ENCODE measurements around the gene CSNK1D. TPM values are rescaled to one million over a fixed set of nuclear protein-coding genes. Genes with fewer than 3 reads are reported as not detected.

The CSNK1D gene
- total RNA-seq, 4 donors from 2014 or later: 52.3 to 142 (median 58.8) TPM

DNA sequence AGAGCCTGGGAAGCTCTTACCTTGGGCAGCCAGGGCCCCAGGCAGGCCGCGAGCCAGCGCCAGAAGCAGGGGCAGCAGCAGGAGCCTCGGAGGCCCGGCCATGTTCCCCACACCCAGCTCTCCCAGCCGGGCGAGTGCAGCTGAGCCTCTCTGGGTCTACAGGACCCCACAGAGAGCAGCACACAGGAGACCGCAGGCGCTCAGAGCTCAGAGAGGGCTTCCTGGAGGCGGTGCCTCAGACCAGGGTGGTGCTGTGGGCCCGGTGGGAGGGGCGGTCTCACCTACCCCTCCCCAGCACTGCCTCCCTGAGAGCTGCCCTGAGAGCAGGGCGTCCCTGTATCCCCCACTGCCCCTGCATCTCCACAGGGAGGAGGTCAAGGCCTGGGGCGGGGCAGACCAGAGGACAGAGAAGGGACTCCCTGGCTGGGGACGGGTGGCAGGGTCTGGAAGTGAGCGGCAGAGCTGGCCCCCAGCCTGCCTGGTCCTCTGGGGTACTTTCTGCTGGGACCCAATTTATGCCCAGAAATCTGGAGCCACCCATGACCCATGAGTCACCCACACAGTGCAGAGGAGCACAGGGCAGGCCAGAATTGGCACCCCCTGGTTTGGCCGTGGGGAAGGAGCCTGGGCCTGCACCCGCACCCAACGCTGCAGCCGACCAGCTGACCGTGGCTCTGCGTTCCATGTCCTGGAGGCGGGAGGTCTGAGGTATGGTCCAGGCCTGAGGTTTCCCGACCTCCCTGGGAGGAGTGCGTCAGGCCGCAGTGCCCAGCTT, 44.1 kb upstream of the CSNK1D start, which contains the start of gene CD7:
TSS of gene CD7 (minus strand) at position 215 of the 775 bp plus-strand sequence. CDS start at position 102, 113 bp downstream.
- DNase-seq (ENCODE audit: low spot score in 2 of 2): no peak
- TF ChIP-seq, protein P1, sequence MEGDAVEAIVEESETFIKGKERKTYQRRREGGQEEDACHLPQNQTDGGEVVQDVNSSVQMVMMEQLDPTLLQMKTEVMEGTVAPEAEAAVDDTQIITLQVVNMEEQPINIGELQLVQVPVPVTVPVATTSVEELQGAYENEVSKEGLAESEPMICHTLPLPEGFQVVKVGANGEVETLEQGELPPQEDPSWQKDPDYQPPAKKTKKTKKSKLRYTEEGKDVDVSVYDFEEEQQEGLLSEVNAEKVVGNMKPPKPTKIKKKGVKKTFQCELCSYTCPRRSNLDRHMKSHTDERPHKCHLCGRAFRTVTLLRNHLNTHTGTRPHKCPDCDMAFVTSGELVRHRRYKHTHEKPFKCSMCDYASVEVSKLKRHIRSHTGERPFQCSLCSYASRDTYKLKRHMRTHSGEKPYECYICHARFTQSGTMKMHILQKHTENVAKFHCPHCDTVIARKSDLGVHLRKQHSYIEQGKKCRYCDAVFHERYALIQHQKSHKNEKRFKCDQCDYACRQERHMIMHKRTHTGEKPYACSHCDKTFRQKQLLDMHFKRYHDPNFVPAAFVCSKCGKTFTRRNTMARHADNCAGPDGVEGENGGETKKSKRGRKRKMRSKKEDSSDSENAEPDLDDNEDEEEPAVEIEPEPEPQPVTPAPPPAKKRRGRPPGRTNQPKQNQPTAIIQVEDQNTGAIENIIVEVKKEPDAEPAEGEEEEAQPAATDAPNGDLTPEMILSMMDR (IDR thresholded peaks at IDR 0.05): no peak
- TF ChIP-seq EP300 (IDR thresholded peaks at IDR 0.05): no peak
- TF ChIP-seq POLR2A (IDR thresholded peaks at IDR 0.05): no peak
- TF ChIP-seq POLR2AphosphoS5 (IDR thresholded peaks at IDR 0.05): no peak
- Histone ChIP-seq H3K4me3 (no peak within 1 kb of the TSS), H3K9me3 (no peaks in the 10 kb centered on the region), H3K27me3 (peaks cover 61% of the 10 kb centered on the region), H3K27ac (no peak within 1 kb of the TSS), H3K4me1 (peaks cover 31% of the 10 kb centered on the region), H3K36me3 (no peaks in the 10 kb centered on the region)
- 33% methylated on average over 1 of the region's 26 CpGs for WGBS

DNA sequence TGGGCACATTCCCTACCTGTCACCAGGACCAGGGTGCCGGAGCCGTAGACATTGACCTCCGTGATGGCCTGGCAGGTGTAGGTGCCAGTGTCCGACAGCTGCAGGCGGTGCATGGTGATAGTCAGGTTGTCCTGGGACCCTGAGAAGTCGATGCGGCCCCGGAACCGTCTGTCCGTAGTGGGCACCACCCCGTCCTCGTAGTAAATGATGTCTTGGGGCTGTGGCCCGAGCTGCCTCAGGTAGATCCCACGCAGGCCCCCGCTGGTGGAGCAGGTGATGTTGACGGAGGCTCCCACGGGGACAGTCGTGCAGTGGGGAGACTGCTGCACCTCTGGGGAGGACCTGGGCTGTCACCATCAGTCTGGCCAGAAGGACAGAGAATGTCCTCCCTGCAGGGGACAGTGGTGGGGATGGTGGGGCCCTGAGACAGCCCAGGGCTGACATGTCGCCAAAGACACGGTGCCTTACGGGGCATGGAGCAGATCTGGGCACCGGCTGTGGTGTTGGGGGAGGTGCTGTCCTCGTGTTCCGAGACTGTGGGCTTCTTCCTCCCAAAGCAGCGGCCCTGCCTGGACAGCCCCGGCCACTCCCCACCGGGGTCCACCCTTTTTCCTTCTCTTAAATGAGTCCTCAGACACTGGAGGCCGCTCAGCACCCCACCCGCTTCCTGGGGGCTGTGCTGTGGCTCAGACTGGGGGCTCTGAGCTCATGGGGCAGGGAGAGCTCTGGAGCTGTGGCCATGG, 43.3 kb upstream of the CSNK1D start:
- 25% methylated on average over 4 of the region's 29 CpGs for WGBS
- H3K4me3 ChIP-seq: no peak overlapping the region
- no peak for DNase-seq (ENCODE audit: low spot score in 2 of 2)

DNA sequence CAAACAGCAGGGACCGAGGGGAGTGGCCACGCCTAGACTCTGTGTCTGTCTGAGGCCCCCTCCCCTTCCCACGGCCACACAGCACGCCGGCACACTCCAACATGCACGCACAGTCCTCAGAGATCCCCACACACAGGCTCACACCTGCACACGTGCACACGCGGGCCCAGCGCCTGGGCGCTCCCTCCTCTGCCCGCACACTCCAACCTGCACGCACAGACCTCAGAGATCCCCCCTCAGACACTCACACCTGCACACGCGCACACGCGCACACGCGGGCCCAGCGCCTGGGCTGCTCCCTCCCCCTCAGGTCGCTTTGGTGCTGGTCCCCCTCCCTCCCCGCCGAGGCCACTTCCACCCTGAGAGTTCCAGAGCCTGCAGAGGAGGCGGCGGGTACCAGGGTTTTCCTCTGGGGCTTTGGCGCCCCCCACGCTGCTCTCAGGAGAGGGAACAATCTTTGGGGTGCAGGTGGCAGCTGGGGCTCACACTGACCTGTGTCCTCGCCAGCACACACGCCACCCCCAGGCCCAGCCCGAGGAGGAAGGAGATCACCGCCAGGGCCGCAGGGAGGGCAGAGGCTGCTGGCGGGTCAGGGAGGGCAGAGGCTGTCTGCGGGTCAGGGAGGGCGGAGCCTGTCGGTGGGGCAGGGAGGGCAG, 42.3 kb upstream of the CSNK1D start:
- H3K36me3 ChIP-seq: no peaks in the 10 kb centered on the region
- peaks cover 55% of the 10 kb centered on the region for H3K27me3 ChIP-seq
- WGBS: 18% methylated on average over 19 of the region's 36 CpGs
- TF ChIP-seq EP300 (IDR thresholded peaks at IDR 0.05): no peak
- no peak for TF ChIP-seq POLR2A (IDR thresholded peaks at IDR 0.05)
- no peak for TF ChIP-seq POLR2AphosphoS5 (IDR thresholded peaks at IDR 0.05)
- TF ChIP-seq, protein P1 (IDR thresholded peaks at IDR 0.05): no peak
- H3K27ac ChIP-seq: no peak overlapping the region
- no peak for DNase-seq (ENCODE audit: low spot score in 2 of 2)
- H3K4me1 ChIP-seq: peaks cover 23% of the 10 kb centered on the region
- no peak overlapping the region for H3K4me3 ChIP-seq
- H3K9me3 ChIP-seq: no peaks in the 10 kb centered on the region

More for the DNA sequence above, 43.3 kb upstream of the CSNK1D start:
- H3K4me1 ChIP-seq: peaks cover 31% of the 10 kb centered on the region
- peaks cover 55% of the 10 kb centered on the region for H3K27me3 ChIP-seq
- no peak overlapping the region for H3K27ac ChIP-seq
- TF ChIP-seq POLR2A (IDR thresholded peaks at IDR 0.05) (no peak), POLR2AphosphoS5 (IDR thresholded peaks at IDR 0.05) (no peak), EP300 (IDR thresholded peaks at IDR 0.05) (no peak)
- TF ChIP-seq, protein P1 (IDR thresholded peaks at IDR 0.05): no peak
- H3K36me3 ChIP-seq: no peaks in the 10 kb centered on the region
- H3K9me3 ChIP-seq: no peaks in the 10 kb centered on the region

DNA sequence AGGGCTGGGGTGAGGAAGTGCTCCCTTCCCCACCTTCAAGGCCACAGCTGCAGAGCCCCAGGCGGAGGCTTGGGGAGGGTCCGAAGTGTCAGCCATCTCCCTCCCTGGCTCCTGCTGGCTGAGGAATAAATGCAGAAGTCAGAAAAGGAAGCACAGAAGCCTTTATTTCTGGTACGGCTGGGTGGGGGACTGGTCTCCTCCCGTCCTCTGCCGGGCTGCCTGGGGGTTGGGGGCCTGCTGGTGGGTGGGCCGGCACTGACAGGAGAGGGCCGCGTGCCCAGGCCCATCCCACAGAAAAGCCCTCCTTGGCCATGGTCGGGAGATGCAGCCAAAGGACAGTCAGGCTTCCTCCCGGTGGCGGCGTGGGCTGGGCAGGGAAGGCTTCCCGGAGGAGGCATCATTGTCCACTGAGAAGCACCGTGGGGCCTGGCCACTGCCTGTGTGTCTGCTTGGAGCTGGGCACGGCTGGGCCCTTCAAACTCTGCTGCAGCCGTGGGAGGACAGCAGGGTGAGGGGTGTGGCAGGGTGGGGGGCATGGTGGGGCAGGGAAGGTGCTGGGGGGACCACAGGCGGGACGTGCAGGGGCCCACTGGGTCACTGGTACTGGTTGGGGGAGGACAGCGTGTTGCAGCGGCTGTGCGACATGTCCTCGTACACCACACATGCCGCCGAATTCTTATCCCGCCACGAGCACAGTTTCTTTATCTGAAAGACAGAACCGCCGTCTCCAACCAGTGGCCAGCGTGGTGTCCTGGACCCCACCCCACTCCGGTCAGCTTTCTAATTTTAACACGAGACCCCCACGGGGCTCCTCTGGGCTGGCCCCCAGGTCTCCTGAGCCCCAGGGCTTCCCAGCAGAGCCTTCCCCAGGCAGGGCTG, 41.5 kb upstream of the CSNK1D start:
- DNase-seq (ENCODE audit: low spot score in 2 of 2): no peak
- no peak for TF ChIP-seq EP300 (IDR thresholded peaks at IDR 0.05)
- TF ChIP-seq, protein P1 (IDR thresholded peaks at IDR 0.05): no peak
- TF ChIP-seq POLR2AphosphoS5 (IDR thresholded peaks at IDR 0.05): no peak
- no peak for TF ChIP-seq POLR2A (IDR thresholded peaks at IDR 0.05)
- Histone ChIP-seq H3K36me3 (no peaks in the 10 kb centered on the region), H3K27me3 (peaks cover 57% of the 10 kb centered on the region), H3K9me3 (no peaks in the 10 kb centered on the region), H3K27ac (no peak overlapping the region), H3K4me3 (no peak overlapping the region), H3K4me1 (peaks cover 17% of the 10 kb centered on the region)
- 48% methylated on average over 16 of the region's 32 CpGs for WGBS

All from suprapubic skin (tissue), 4 donors.